Measurements from ENCODE around the gene CCDC102B. TPM values are rescaled to one million over a fixed set of nuclear protein-coding genes. Genes with fewer than 3 reads are reported as not detected.

CCDC102B gene
- total RNA-seq, 2 donors from 2014 or later: 10.6 to 24.6 TPM

GRCh38 chr18:68887410-68887809 is 89.5 kb downstream of the CCDC102B start:
- no peaks in the 10 kb centered on the region for H3K27me3 ChIP-seq (replicated peaks; ENCODE audit: insufficient read depth)
- H3K36me3 ChIP-seq: no peaks in the 10 kb centered on the region
- no peak for TF ChIP-seq CTCF (IDR thresholded peaks at IDR 0.05)
- H3K27ac ChIP-seq: no peak overlapping the region
- no peaks in the 10 kb centered on the region for H3K9me3 ChIP-seq
- H3K4me3 ChIP-seq: no peak overlapping the region
- H3K4me1 ChIP-seq (ENCODE audit: control insufficient read depth in 1 of 2, low read depth in 2 of 2): no peaks in the 10 kb centered on the region
- ATAC-seq (ENCODE audit: insufficient number of reproducible peaks, low FRiP score, low read depth) (no peak), DNase-seq (ENCODE audit: low spot score) (no peak)

- Histone ChIP-seq H3K9me3 (no peaks in the 10 kb centered on the region), H3K36me3 (no peaks in the 10 kb centered on the region), H3K27ac (no peak overlapping the region), H3K4me1 (ENCODE audit: control insufficient read depth in 1 of 2, low read depth in 2 of 2) (no peaks in the 10 kb centered on the region), H3K27me3 (replicated peaks; ENCODE audit: insufficient read depth) (no peaks in the 10 kb centered on the region), H3K4me3 (no peak overlapping the region)
- TF ChIP-seq CTCF (IDR thresholded peaks at IDR 0.05): no peak
- no peak for DNase-seq (ENCODE audit: low spot score)
- no peak for ATAC-seq (ENCODE audit: insufficient number of reproducible peaks, low FRiP score, low read depth)
Measured at GRCh38 chr18:68893354-68893753, 95.5 kb downstream of the CCDC102B start.

- Histone ChIP-seq H3K4me1 (ENCODE audit: control insufficient read depth in 1 of 2, low read depth in 2 of 2) (no peaks in the 10 kb centered on the region), H3K27me3 (replicated peaks; ENCODE audit: insufficient read depth) (no peaks in the 10 kb centered on the region), H3K36me3 (no peaks in the 10 kb centered on the region), H3K9me3 (no peaks in the 10 kb centered on the region), H3K27ac (no peak overlapping the region), H3K4me3 (no peak overlapping the region)
- no peak for TF ChIP-seq CTCF (IDR thresholded peaks at IDR 0.05)
- DNase-seq (ENCODE audit: low spot score) (no peak), ATAC-seq (ENCODE audit: insufficient number of reproducible peaks, low FRiP score, low read depth) (no peak)
Measured at GRCh38 chr18:68897286-68897685, 99.4 kb downstream of the CCDC102B start.

- Histone ChIP-seq H3K27ac (no peak overlapping the region), H3K36me3 (no peaks in the 10 kb centered on the region), H3K4me1 (ENCODE audit: control insufficient read depth in 1 of 2, low read depth in 2 of 2) (no peaks in the 10 kb centered on the region), H3K9me3 (no peaks in the 10 kb centered on the region), H3K27me3 (replicated peaks; ENCODE audit: insufficient read depth) (no peaks in the 10 kb centered on the region), H3K4me3 (no peak overlapping the region)
- ATAC-seq (ENCODE audit: insufficient number of reproducible peaks, low FRiP score, low read depth) (no peak), DNase-seq (ENCODE audit: low spot score) (no peak)
- no peak for TF ChIP-seq CTCF (IDR thresholded peaks at IDR 0.05)
Measured at GRCh38 chr18:68909579-68909978, 111.7 kb downstream of the CCDC102B start.

GRCh38 chr18:68915061-68915460 is 117.2 kb downstream of the CCDC102B start:
- no peaks in the 10 kb centered on the region for H3K4me1 ChIP-seq (ENCODE audit: control insufficient read depth in 1 of 2, low read depth in 2 of 2)
- H3K27ac ChIP-seq: no peak overlapping the region
- no peak overlapping the region for H3K4me3 ChIP-seq
- no peak for TF ChIP-seq CTCF (IDR thresholded peaks at IDR 0.05)
- ATAC-seq (ENCODE audit: insufficient number of reproducible peaks, low FRiP score, low read depth) (no peak), DNase-seq (ENCODE audit: low spot score) (no peak)
- no peaks in the 10 kb centered on the region for H3K36me3 ChIP-seq
- no peaks in the 10 kb centered on the region for H3K27me3 ChIP-seq (replicated peaks; ENCODE audit: insufficient read depth)
- H3K9me3 ChIP-seq: no peaks in the 10 kb centered on the region

All from thoracic aorta (tissue), 2 donors.